ENCODE results near the gene DLG1. TPM values are rescaled to one million over a fixed set of nuclear protein-coding genes. Genes with fewer than 3 reads are reported as not detected.

The DLG1 gene
- polyA plus RNA-seq (2013, experiment 1 of 2; ENCODE audit: insufficient read length): 56.4 TPM
- 64.1 TPM for polyA plus RNA-seq (2013, experiment 2 of 2; ENCODE audit: insufficient read length)

DNA sequence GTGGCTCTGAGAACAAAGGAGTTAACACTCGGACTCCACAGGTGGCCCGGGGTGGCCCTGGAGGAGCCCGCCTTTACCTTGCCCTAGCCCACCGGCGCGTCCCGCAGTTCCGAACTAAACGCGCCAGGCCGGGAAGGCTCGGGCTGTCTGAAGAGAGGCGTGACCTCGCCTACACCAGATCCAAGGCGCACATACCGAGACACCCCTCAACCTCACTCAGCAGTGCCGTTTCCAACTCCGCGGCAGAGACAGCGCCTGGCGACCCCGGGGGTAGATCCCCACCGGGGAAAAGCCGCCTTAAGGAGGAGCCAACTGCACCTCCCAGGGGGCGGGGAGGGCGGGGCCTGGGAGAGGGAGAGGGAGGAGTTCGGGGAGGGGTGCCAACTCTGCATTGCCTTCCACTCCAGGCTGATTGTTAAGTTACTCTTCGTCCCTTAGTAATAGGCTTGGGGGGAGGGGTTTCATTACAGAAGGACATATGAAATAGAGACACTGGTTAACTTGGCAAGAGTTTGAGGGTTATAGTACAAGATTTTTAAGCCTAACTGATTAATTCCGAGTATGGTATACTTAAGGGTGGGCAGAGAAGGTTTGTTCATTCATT, at the start of gene DLG1:
Gene DLG1 (minus strand): TSS at position 272 of the 604 bp plus-strand sequence. CDS start 1,408 bp downstream, outside the sequence.
- peak; percentile 96 for DNase-seq

DNA sequence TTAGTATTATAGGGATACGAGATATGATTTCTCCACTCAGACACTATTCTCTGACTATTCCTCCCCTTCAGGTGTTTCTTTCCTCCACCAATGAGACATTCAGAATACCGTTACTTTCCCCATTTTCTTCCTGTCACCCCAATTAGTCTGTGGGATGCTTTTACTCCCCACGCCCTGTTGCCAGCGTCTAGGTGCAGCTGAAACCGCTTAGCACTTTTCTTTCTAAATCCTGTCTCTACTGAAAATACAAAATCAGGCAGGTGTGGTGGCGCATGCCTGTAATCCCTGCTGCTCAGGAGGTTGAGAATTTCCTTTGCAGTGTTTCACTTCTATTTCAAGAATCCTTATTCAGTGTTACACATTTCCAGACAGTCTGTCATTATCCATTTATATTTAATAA, 49.6 kb upstream of the DLG1 start:
- no peak for DNase-seq

DNA sequence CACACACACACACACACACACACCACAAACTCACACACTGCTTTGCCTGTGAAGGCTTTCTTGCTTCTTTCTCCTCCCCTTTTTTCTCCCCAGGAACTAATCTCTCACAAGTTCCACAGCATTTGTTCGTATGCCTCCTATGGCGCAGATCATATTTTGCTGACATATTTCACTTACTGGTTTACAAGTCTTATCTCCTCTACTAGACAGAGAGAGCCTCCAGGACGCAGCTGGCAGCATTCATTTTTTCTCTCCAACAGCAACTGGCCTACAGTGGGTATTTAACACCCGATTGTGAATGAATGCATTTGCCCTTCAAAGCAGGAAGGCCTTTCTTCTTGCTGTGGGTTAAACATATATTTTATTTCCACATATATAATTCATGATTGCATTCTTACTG, 47.0 kb upstream of the DLG1 start:
- no peak for DNase-seq

- DNase-seq: no peak
Measured at GRCh38 chr3:197344582-197345318, 46.3 kb upstream of the DLG1 start.

- no peak for DNase-seq
Measured at GRCh38 chr3:197343656-197344408, 45.4 kb upstream of the DLG1 start.

DNA sequence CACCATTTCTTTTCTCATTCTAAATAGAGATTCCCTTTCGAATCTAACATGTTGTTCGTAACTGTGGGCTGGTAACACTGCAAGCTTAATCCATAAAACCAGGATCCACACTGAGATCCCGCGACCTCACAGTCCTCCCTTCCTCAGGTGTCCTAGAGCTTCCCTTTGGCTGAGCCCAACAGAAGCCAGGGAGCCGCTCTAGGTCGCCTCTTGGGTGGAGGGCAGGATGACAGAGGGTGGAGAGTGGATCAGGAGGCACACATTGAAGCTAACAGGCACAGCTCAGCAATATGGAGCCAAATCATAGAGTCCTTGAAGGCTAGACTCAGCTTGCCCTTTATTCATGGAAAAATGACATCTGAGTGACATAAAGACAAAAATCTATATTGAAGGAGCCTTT, 44.7 kb upstream of the DLG1 start:
- no peak for DNase-seq

DNA sequence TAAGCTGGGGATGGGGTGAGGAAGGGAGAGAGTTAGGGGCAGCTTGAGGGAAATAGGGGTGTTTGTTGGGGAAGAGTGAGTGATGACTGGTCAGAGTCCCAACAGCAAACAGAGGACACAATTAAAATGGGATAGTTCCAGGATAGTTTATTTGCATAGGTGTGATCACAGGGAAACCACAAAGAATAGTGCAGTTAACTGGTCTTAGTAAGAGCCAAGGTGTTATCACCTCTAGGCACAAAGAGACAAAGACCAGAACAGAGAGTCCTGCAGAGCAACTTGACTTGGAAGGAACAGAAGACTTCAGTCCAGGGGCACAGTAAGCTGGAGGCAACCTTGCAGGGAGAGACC, 42.1 kb upstream of the DLG1 start:
- no peak for DNase-seq

DNA sequence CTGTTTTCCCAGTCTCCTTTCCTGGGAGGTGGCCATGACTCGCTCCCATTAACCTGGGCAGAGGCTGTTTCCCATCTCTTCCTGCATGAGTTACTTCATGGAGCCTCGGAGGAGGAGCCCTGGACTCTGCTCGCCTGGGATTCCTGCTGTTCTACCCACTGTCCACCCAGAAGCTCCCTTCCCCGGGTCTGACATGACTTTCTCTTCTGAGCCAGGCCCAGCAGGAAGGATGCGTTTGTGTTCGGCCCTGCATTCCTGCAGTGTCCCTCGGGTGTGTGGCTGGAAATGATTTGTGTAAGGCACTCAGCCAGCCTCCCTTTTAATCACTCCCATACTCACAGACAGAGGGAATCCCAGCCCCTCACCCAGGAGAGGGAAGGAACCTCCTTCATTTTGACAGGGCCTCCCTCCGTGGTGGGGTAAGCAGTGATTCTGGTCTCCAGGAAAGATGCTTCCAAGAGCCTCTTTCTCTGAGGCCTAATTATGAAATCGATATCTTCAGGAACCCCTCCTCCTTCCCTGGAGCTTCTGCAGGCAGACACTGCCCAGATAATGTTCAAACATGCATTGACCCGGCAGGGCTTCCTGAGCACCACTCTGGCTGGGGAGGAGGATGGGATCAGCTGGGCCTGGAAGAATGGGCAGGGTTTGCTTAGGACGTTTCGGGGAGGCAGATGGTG, 41.6 kb upstream of the DLG1 start:
- DNase-seq: peak; percentile 96

DNA sequence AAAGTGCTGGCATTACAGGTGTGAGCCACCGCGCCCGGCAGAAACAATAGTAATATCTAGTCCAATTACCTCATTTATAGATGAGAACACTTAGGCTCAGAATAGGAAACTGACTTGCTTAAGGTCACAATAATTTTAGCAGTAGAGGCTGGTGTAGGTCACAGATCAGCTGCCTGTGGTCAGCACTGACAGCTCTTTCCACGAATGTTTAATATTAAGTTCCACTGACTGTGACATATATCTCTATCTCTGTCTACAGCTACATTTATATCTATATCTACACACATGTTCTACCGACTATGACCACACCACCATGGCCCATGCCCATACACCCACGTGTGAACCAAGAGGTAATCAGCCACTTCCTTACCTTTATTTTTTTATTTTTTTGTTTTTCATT, 40.2 kb upstream of the DLG1 start:
- DNase-seq: no peak

DNA sequence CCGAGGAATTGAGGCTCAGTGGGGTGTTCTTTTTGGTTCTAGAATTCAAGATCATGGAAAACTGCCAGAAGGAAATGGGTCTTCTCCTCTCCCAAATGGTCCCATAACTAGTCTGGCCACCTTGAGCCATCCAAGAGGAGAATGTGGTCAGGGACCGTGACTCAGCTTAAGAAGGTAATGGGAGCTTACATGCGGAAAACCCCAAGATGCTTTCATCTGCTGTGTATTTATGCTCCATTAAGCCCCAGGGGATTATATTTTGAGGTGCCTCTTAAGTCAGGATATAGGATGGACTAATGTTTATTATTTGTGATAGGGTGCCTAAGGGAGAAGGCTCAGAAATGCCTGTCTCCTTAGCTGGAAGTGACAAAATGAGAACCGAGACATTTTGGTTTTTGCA, 39.2 kb upstream of the DLG1 start:
- DNase-seq: no peak

DNA sequence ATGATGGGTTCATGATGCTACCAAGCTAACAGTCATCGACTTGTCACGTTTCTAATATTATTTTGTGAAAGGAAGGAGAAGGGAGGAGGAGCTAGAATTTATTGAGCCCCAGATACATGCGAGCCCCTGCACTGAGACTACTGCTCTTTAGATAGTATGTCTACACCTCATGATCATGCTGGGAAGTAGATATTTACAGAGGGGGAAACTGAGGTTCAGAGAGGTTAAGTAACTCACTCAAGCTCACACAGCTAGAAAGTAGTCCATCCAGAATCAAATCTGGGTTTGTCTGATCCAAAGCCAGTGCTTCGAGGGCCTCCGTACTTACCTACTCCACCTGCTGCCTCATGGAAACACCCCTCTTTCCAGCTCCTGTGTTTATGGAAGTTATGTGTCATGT, 38.8 kb upstream of the DLG1 start:
- DNase-seq: no peak

GRCh38 chr3:197336348-197336747, 37.9 kb upstream of the DLG1 start:
- no peak for DNase-seq

GRCh38 chr3:197335428-197336132, 37.2 kb upstream of the DLG1 start:
- no peak for DNase-seq

- DNase-seq: no peak
Measured at GRCh38 chr3:197333901-197334639, 35.7 kb upstream of the DLG1 start.

- DNase-seq: peak; percentile 56
Measured at GRCh38 chr3:197331131-197331530, 32.7 kb upstream of the DLG1 start.

DNA sequence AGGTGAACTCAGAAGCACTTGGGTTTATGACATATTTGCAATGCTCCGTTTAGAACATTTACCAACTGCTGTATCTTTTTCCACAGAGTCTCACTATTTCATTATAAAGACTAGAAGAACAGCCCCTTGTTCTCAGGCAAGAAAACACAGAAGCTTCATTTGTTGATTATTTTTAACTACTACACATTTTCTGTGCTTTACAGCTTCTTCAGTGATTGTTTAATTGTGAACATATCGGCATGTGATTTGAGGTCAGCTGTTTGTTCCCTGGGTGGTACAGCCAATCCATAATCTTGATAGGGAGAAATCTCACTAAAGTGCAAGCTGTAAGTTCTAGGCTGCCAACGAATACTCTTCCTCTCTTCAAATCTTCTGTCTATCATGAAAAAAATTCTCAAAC, 31.0 kb upstream of the DLG1 start:
- no peak for DNase-seq

DNA sequence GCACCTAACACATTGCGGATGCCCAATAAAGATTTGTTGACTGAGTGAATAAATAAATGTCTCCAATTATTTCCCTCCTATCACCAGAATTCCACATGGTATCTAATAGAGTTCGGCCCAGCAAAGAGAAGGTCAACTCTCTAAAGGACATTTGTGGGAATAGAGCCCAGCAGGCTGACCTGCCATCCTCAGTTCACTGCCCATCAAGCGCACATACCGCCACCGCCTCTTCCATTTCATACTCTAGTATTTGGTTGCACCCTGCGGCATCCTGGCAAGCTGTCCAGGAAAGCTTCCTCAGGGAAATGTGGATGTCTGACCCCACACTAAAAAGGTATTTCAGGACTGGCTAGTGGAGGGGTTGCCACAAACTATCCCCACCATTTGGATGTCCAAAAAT, 29.8 kb upstream of the DLG1 start:
- no peak for DNase-seq

GRCh38 chr3:197327701-197328100, 29.3 kb upstream of the DLG1 start:
- no peak for DNase-seq

DNA sequence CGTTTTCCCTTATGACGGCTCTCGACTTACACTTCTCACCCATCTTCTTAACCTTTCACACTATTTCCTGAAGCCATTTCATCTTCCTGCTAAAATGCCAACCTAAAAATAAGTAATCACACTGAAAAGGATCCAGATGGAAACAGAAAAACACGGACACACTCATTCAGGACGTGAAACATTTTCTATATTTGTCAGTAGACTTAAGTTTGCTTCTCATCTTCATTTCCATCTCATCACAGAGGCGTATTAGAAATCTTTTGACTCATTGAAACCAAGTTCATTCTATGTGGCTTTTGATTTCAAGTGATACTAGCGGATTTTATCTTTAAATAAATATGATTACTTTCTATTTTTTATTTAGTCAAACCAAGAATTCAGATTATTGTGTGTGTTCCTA, 27.4 kb upstream of the DLG1 start:
- DNase-seq: no peak

GRCh38 chr3:197322149-197322548, 23.7 kb upstream of the DLG1 start:
- DNase-seq: no peak

DNA sequence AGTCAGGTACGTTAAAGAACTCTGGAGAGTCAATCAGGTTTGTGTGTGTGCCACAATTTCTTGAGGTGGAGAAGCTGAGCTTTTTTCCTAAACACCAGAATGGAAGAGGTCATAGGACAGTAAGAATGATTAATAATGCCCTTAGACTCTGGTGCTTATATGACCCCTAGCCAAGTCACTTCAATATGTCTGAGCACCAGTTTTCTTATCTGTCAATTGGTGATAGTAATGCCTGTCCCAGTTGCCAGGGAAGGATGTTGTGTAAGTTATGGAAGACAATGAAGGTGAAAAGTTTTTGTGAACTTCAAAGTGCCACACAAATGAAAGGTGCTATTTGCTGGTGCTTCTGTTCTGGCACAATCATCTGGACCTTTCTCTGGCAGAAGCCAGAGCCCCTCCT, 22.2 kb upstream of the DLG1 start:
- no peak for DNase-seq

All from fibroblast of skin of scalp (primary cell).